SJSA1 (cell line): Measurements from ENCODE around the gene SLC6A4. TPM values are rescaled to one million over a fixed set of nuclear protein-coding genes. Genes with fewer than 3 reads are reported as not detected.
"Not testable (repeated sequence)": the region's sequence is repeated elsewhere in the genome, so short reads cannot be mapped to it uniquely, and the experiment has no call there.

Experiments
- DNase-seq, 2 experiments: peaks; one replicate each; pipeline ENCODE4 v3.0.0-alpha.2; 2015 to 2020; ENCODE audit warnings: low spot score in 2 of 2, low read depth in 1 of 2
- H3K27ac ChIP-seq: fragments of 250-450 bp; sonication (Bioruptor Pico); 2 replicates; pipeline ENCODE4 v1.5.1; 2020; ENCODE audit warnings: mild to moderate bottlenecking, moderate library complexity
- H3K27me3 ChIP-seq: fragments of 250-450 bp; sonication (Bioruptor Pico); replicated peaks from 2 replicates; pipeline ENCODE4 v1.5.1; 2020; ENCODE audit warnings: mild to moderate bottlenecking, moderate library complexity
- H3K36me3 ChIP-seq: fragments of 250-450 bp; sonication (Bioruptor Pico); 2 replicates; pipeline ENCODE4 v1.5.1; 2020; ENCODE audit warnings: mild to moderate bottlenecking
- H3K4me1 ChIP-seq: fragments of 250-450 bp; sonication (Bioruptor Pico); replicated peaks from 2 replicates; pipeline ENCODE4 v1.6.1; 2021; ENCODE audit warnings: mild to moderate bottlenecking
- H3K4me3 ChIP-seq: fragments of 250-450 bp; sonication (Bioruptor Pico); 2 replicates; pipeline ENCODE4 v1.5.1; 2020; ENCODE audit warnings: mild to moderate bottlenecking
- H3K9me3 ChIP-seq: fragments of 250-450 bp; sonication (Bioruptor Pico); replicated peaks from 2 replicates; pipeline ENCODE4 v1.5.1; 2020; ENCODE audit warnings: mild to moderate bottlenecking
- total RNA-seq: library from RNA; depleted of rRNA; stranded (reverse); fragments of >200 nt; shearing (Covaris generic); gene quantifications from 2 replicates; pipeline ENCODE4 v1.2.3, GENCODE V29; 2014

SLC6A4 gene
- total RNA-seq, 1 experiment from 2014 or later, result not detected

- H3K27ac ChIP-seq, result no peak overlapping the region
- no peak overlapping the region for H3K4me3 ChIP-seq
- no peaks in the 10 kb centered on the region for H3K36me3 ChIP-seq
- H3K27me3 ChIP-seq, result 0 out of 2 replicates have a peak, but pooled peaks cover 3% of the 10 kb centered on the region
- no peaks in the 10 kb centered on the region for H3K4me1 ChIP-seq
- no peak for DNase-seq
- no peaks in the 10 kb centered on the region for H3K9me3 ChIP-seq
Observed at GRCh38 chr17:30203471-30203981, 32.0 kb downstream of the SLC6A4 start.

GRCh38 chr17:30200656-30201055, 34.8 kb downstream of the SLC6A4 start:
- H3K4me3 ChIP-seq, DNase-seq, H3K27ac ChIP-seq, H3K27me3 ChIP-seq, H3K9me3 ChIP-seq, H3K36me3 ChIP-seq, H3K4me1 ChIP-seq: not testable (repeated sequence)

GRCh38 chr17:30200106-30200505, 35.4 kb downstream of the SLC6A4 start:
- Histone ChIP-seq H3K36me3 (no peaks in the 10 kb centered on the region), H3K27me3 (0 out of 2 replicates have a peak, but pooled peaks cover 2% of the 10 kb centered on the region), H3K27ac (no peak overlapping the region), H3K4me1 (no peaks in the 10 kb centered on the region), H3K4me3 (no peak overlapping the region), H3K9me3 (no peaks in the 10 kb centered on the region)
- no peak for DNase-seq

- H3K36me3 ChIP-seq, result no peaks in the 10 kb centered on the region
- DNase-seq, result no peak
- no peaks in the 10 kb centered on the region for H3K9me3 ChIP-seq
- no peak overlapping the region for H3K4me3 ChIP-seq
- no peaks in the 10 kb centered on the region for H3K27me3 ChIP-seq
- no peak overlapping the region for H3K27ac ChIP-seq
- no peaks in the 10 kb centered on the region for H3K4me1 ChIP-seq
Observed at GRCh38 chr17:30199600-30199999, 35.9 kb downstream of the SLC6A4 start.

GRCh38 chr17:30197416-30197815, 38.1 kb downstream of the SLC6A4 start:
- H3K4me1 ChIP-seq, result no peaks in the 10 kb centered on the region

GRCh38 chr17:30196504-30196903, 39.0 kb downstream of the SLC6A4 start:
- no peaks in the 10 kb centered on the region for H3K36me3 ChIP-seq
- peaks cover 11% of the 10 kb centered on the region; the same call in 1 of the 2 replicates for H3K27me3 ChIP-seq
- H3K27ac ChIP-seq, result no peak overlapping the region
- DNase-seq, result no peak
- no peaks in the 10 kb centered on the region for H3K9me3 ChIP-seq
- no peaks in the 10 kb centered on the region for H3K4me1 ChIP-seq
- no peak overlapping the region for H3K4me3 ChIP-seq

More at GRCh38 chr17:30197416-30197815, 38.1 kb downstream of the SLC6A4 start:
- Histone ChIP-seq H3K27me3 (peaks cover 4% of the 10 kb centered on the region; the same call in 1 of the 2 replicates), H3K27ac (no peak overlapping the region), H3K9me3 (no peaks in the 10 kb centered on the region), H3K36me3 (no peaks in the 10 kb centered on the region), H3K4me3 (no peak overlapping the region)
- no peak for DNase-seq

GRCh38 chr17:30191072-30191471, 44.4 kb downstream of the SLC6A4 start:
- Histone ChIP-seq H3K4me3 (no peak overlapping the region), H3K27ac (no peak overlapping the region)

GRCh38 chr17:30188211-30188939, 47.1 kb downstream of the SLC6A4 start:
- Histone ChIP-seq H3K27me3 (peaks cover 11% of the 10 kb centered on the region; the same call in 1 of the 2 replicates), H3K27ac (no peak overlapping the region), H3K36me3 (peaks cover 37% of the 10 kb centered on the region), H3K4me3 (no peak overlapping the region), H3K9me3 (no peaks in the 10 kb centered on the region), H3K4me1 (no peaks in the 10 kb centered on the region)
- DNase-seq, result no peak

More at GRCh38 chr17:30191072-30191471, 44.4 kb downstream of the SLC6A4 start:
- Histone ChIP-seq H3K9me3 (no peaks in the 10 kb centered on the region), H3K27me3 (peaks cover 11% of the 10 kb centered on the region; the same call in 1 of the 2 replicates), H3K4me1 (no peaks in the 10 kb centered on the region), H3K36me3 (peaks cover 13% of the 10 kb centered on the region)
- DNase-seq, result no peak

GRCh38 chr17:30187573-30187972, 47.9 kb downstream of the SLC6A4 start:
- no peak for DNase-seq
- Histone ChIP-seq H3K27ac (no peak overlapping the region), H3K9me3 (no peaks in the 10 kb centered on the region), H3K36me3 (peaks cover 43% of the 10 kb centered on the region), H3K4me3 (no peak overlapping the region), H3K27me3 (0 out of 2 replicates have a peak, but pooled peaks cover 8% of the 10 kb centered on the region), H3K4me1 (no peaks in the 10 kb centered on the region)

- no peak for DNase-seq
- 0 out of 2 replicates have a peak, but pooled peaks cover 1% of the 10 kb centered on the region for H3K27me3 ChIP-seq
- H3K9me3 ChIP-seq, result no peaks in the 10 kb centered on the region
- H3K36me3 ChIP-seq, result peaks cover 50% of the 10 kb centered on the region
- H3K4me1 ChIP-seq, result no peaks in the 10 kb centered on the region
- no peak overlapping the region for H3K27ac ChIP-seq
- H3K4me3 ChIP-seq, result no peak overlapping the region
Observed at GRCh38 chr17:30186761-30187160, 48.7 kb downstream of the SLC6A4 start.

- no peak for DNase-seq
- H3K36me3 ChIP-seq, result peaks cover 82% of the 10 kb centered on the region
- no peaks in the 10 kb centered on the region for H3K4me1 ChIP-seq
- H3K4me3 ChIP-seq, result no peak overlapping the region
- H3K27ac ChIP-seq, result no peak overlapping the region
- H3K27me3 ChIP-seq, result no peaks in the 10 kb centered on the region
- no peaks in the 10 kb centered on the region for H3K9me3 ChIP-seq
Observed at GRCh38 chr17:30176855-30177254, 58.6 kb downstream of the SLC6A4 start.

GRCh38 chr17:30174556-30174955, 60.9 kb downstream of the SLC6A4 start:
- Histone ChIP-seq H3K4me1 (no peaks in the 10 kb centered on the region), H3K9me3 (no peaks in the 10 kb centered on the region), H3K36me3 (peaks cover 74% of the 10 kb centered on the region), H3K4me3 (no peak overlapping the region), H3K27me3 (no peaks in the 10 kb centered on the region), H3K27ac (no peak overlapping the region)
- no peak for DNase-seq

- Histone ChIP-seq H3K27ac (no peak overlapping the region), H3K27me3 (no peaks in the 10 kb centered on the region), H3K4me3 (no peak overlapping the region), H3K9me3 (no peaks in the 10 kb centered on the region), H3K36me3 (peaks cover 68% of the 10 kb centered on the region), H3K4me1 (no peaks in the 10 kb centered on the region)
- no peak for DNase-seq
Observed at GRCh38 chr17:30173649-30174048, 61.8 kb downstream of the SLC6A4 start.

- DNase-seq, result no peak
- Histone ChIP-seq H3K9me3 (no peaks in the 10 kb centered on the region), H3K27me3 (no peaks in the 10 kb centered on the region), H3K4me3 (no peak overlapping the region), H3K27ac (no peak overlapping the region), H3K36me3 (peaks cover 59% of the 10 kb centered on the region), H3K4me1 (no peaks in the 10 kb centered on the region)
Observed at GRCh38 chr17:30172560-30172959, 62.9 kb downstream of the SLC6A4 start.
